Loucy (cell line): ENCODE measurements around the gene TNS3.

Source experiments
- H2AFZ ChIP-seq: fragments of 200-600 bp; sonication (generic); 2 replicates; pipeline ENCODE4 v1.6.0; 2016; ENCODE audit warnings: antibody characterized with exemption, mild to moderate bottlenecking, low read length, moderate library complexity
- H3F3A ChIP-seq: fragments of 200-600 bp; 2 replicates; pipeline ENCODE4 v1.6.0; 2016; ENCODE audit warnings: antibody characterized with exemption, low read depth, mild to moderate bottlenecking
- H3K27me3 ChIP-seq: fragments of 200-600 bp; sonication (generic); 2 replicates; pipeline ENCODE4 v1.6.1; 2014; ENCODE audit warnings: low read length, mild to moderate bottlenecking; ENCODE audit not compliant: insufficient read depth, poor library complexity, severe bottlenecking
- H3K36me3 ChIP-seq: fragments of 200-600 bp; sonication (generic); 2 replicates; pipeline ENCODE4 v1.6.1; 2016; ENCODE audit warnings: low read length; ENCODE audit not compliant: insufficient read depth
- H3K4me1 ChIP-seq: fragments of 200-600 bp; sonication (generic); 2 replicates; pipeline ENCODE4 v1.5.1; 2014; ENCODE audit warnings: low read length, mild to moderate bottlenecking; ENCODE audit not compliant: insufficient read depth, poor library complexity, severe bottlenecking
- H3K4me2 ChIP-seq: fragments of 200-600 bp; sonication (generic); 2 replicates; pipeline ENCODE4 v1.6.0; 2014; ENCODE audit warnings: antibody characterized with exemption, low read length, low read depth, mild to moderate bottlenecking; ENCODE audit not compliant: poor library complexity, severe bottlenecking
- H3K4me3 ChIP-seq: fragments of 200-600 bp; sonication (generic); 2 replicates; pipeline ENCODE4 v1.5.1; 2014; ENCODE audit warnings: low read length, mild to moderate bottlenecking, mixed read lengths; ENCODE audit not compliant: poor library complexity, severe bottlenecking
- H3K79me2 ChIP-seq: fragments of 200-600 bp; sonication (generic); 2 replicates; pipeline ENCODE4 v1.6.1; 2014; ENCODE audit warnings: low read length; ENCODE audit not compliant: insufficient read depth
- H3K9ac ChIP-seq: fragments of 200-600 bp; sonication (generic); 2 replicates; pipeline ENCODE4 v1.6.0; 2014; ENCODE audit warnings: mild to moderate bottlenecking, low read depth, low read length, moderate library complexity; ENCODE audit not compliant: poor library complexity, severe bottlenecking
- H3K9me2 ChIP-seq: fragments of 200-600 bp; sonication (generic); replicated peaks from 2 replicates; pipeline ENCODE4 v1.6.1; 2016; ENCODE audit warnings: low read depth, low read length, mixed read lengths
- H3K9me3 ChIP-seq: fragments of 200-600 bp; sonication (generic); 2 replicates; pipeline ENCODE4 v1.6.1; 2014; ENCODE audit warnings: mild to moderate bottlenecking, antibody characterized with exemption, low read length, low read depth; ENCODE audit not compliant: insufficient read depth
- H4K20me1 ChIP-seq: fragments of 200-600 bp; sonication (generic); 2 replicates; pipeline ENCODE4 v1.6.0; 2014; ENCODE audit warnings: antibody characterized with exemption, low read length, mild to moderate bottlenecking; ENCODE audit not compliant: insufficient read depth, poor library complexity, severe bottlenecking
- EZH2phosphoT487 ChIP-seq: fragments of 200-600 bp; IDR thresholded peaks from 2 replicates; pipeline ENCODE4 v1.6.1; 2018; ENCODE audit warnings: antibody characterized with exemption, mild to moderate bottlenecking, moderate library complexity, borderline replicate concordance
- TF ChIP-seq, protein P1 (sequence below): fragments of 200-600 bp; sonication (generic); conservative IDR thresholded peaks from 2 replicates; pipeline ENCODE4 v1.5.1; 2014; ENCODE audit warnings: mild to moderate bottlenecking, antibody characterized with exemption, low read length

TNS3 gene

DNA sequence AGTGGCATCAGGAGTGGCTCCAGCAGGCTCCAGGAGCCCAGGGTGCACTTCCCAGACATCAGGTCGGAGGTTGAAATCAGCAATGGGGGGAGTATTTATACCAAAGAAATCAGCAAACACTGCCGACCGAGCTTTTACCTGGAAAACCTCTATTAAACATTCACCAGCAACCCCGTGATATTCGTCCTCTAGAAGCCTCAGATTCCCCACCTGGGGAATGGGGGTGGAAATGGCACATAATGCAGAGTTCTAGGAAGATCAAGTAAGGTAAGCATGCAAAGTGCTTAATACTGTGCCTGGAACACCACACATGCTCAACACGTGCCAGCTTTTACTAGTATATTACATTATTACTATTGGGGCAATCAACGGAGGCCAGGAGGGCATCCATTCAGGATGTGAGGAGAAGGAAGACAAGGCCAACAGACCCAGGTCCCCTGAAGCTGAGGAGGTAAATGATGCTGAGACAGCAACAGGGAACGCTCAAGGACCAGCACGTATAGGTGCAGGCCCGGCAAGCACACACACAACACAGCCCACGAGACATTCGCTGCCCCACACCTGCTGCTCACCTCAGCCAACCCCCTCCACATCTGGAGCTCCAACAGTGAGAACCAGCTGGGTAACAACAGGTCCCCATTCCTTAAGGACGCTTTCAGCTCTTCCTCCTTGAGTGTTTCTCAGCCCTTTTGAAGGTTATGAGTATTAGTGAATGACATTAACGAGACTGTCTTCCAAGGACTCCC is 125.5 kb downstream of the TNS3 start:
- no peaks in the 10 kb centered on the region for H3K4me1 ChIP-seq
- no peak overlapping the region for H2AFZ ChIP-seq
- H3K4me3 ChIP-seq: no peak overlapping the region
- H3K9me2 ChIP-seq: no peaks in the 10 kb centered on the region
- no peak for TF ChIP-seq EZH2phosphoT487
- TF ChIP-seq, protein P1, sequence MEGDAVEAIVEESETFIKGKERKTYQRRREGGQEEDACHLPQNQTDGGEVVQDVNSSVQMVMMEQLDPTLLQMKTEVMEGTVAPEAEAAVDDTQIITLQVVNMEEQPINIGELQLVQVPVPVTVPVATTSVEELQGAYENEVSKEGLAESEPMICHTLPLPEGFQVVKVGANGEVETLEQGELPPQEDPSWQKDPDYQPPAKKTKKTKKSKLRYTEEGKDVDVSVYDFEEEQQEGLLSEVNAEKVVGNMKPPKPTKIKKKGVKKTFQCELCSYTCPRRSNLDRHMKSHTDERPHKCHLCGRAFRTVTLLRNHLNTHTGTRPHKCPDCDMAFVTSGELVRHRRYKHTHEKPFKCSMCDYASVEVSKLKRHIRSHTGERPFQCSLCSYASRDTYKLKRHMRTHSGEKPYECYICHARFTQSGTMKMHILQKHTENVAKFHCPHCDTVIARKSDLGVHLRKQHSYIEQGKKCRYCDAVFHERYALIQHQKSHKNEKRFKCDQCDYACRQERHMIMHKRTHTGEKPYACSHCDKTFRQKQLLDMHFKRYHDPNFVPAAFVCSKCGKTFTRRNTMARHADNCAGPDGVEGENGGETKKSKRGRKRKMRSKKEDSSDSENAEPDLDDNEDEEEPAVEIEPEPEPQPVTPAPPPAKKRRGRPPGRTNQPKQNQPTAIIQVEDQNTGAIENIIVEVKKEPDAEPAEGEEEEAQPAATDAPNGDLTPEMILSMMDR: no peak
- H3K79me2 ChIP-seq: no peaks in the 10 kb centered on the region
- H3F3A ChIP-seq: no peaks in the 10 kb centered on the region
- H3K27me3 ChIP-seq: no peaks in the 10 kb centered on the region
- H3K9me3 ChIP-seq: peaks cover 8% of the 10 kb centered on the region; the same call in 1 of the 2 replicates
- H3K4me2 ChIP-seq: no peak overlapping the region
- no peaks in the 10 kb centered on the region for H3K36me3 ChIP-seq
- no peaks in the 10 kb centered on the region for H4K20me1 ChIP-seq
- no peak overlapping the region for H3K9ac ChIP-seq

DNA sequence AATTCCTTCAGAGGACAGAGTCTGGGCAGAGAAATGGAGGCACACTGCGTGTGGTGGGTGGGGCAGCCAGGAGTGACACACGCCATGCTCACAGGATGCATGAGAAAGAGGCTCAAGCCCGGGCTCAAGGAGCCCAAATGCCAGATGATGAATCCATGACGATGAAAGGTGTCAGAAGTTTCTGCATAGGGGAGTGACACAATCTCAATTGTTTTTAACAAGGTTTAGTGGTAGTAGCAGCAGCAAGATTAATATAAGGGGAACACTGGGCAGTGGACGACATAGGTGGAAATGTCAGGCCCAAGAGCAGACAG is 126.1 kb downstream of the TNS3 start:
- no peaks in the 10 kb centered on the region for H3K4me1 ChIP-seq
- no peaks in the 10 kb centered on the region for H4K20me1 ChIP-seq
- TF ChIP-seq, protein P1: no peak
- no peak for TF ChIP-seq EZH2phosphoT487
- H3K9me2 ChIP-seq: no peaks in the 10 kb centered on the region
- no peaks in the 10 kb centered on the region for H3F3A ChIP-seq
- no peak overlapping the region for H2AFZ ChIP-seq
- H3K36me3 ChIP-seq: no peaks in the 10 kb centered on the region
- peaks cover 8% of the 10 kb centered on the region; the same call in 1 of the 2 replicates for H3K9me3 ChIP-seq
- no peak overlapping the region for H3K4me3 ChIP-seq
- no peak overlapping the region for H3K4me2 ChIP-seq
- no peak overlapping the region for H3K9ac ChIP-seq
- no peaks in the 10 kb centered on the region for H3K27me3 ChIP-seq
- H3K79me2 ChIP-seq: no peaks in the 10 kb centered on the region

DNA sequence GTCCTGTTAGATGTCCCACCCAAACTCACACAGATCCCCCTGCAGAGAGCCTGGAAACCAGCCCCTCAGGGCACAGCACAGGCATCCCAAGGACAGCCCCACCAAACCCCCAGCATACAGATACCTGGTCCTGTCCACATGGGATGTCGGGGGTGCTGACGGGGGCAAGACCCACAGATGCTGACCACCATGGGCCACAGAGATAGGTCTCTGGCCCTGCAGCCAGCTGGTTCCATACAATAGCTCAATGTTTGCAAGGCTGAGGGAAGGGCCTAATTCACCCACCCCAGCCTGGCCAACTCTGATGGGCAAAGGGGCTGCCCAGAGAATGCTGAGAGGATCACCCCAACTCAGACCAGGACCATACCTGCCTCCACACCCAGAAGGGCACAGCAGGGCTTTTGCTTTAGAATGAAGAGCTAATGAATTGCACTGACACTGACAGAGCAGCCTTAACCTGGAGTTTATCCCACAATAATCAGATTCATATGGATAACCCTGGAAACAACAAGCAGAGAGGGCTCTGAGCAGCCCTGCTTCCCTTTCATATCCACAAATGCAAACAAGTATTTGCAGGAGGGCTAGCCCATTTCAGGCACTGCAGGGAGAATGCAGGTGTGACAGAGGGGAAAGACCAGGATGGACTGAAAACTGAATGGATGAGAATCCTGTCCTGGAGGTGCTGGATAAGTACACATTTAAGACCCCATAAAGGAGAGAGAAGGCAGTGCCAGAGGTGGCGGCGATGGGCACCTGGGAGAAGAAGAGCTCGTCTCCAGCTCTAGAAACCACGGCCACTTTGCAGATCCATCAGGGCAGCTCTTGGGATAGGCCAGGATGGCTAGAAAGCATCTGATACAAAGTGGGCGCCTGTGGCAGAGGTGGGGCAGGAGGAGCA is 126.7 kb downstream of the TNS3 start:
- Histone ChIP-seq H3K9me3 (peaks cover 8% of the 10 kb centered on the region; the same call in 1 of the 2 replicates), H3K36me3 (no peaks in the 10 kb centered on the region), H2AFZ (no peak overlapping the region), H3K4me2 (no peak overlapping the region), H3K9me2 (no peaks in the 10 kb centered on the region), H3K79me2 (no peaks in the 10 kb centered on the region), H3K9ac (no peak overlapping the region), H3F3A (no peaks in the 10 kb centered on the region), H4K20me1 (no peaks in the 10 kb centered on the region), H3K4me1 (no peaks in the 10 kb centered on the region), H3K4me3 (no peak overlapping the region), H3K27me3 (no peaks in the 10 kb centered on the region)
- TF ChIP-seq, protein P1: no peak
- TF ChIP-seq EZH2phosphoT487: no peak
